Loucy (cell line): ENCODE results near the gene SIDT2.

Source experiments
- H2AFZ ChIP-seq: fragments of 200-600 bp; sonication (generic); 2 replicates; pipeline ENCODE4 v1.6.0; 2016; ENCODE audit warnings: antibody characterized with exemption, mild to moderate bottlenecking, low read length, moderate library complexity
- H3F3A ChIP-seq: fragments of 200-600 bp; 2 replicates; pipeline ENCODE4 v1.6.0; 2016; ENCODE audit warnings: antibody characterized with exemption, low read depth, mild to moderate bottlenecking
- H3K27me3 ChIP-seq: fragments of 200-600 bp; sonication (generic); 2 replicates; pipeline ENCODE4 v1.6.1; 2014; ENCODE audit warnings: low read length, mild to moderate bottlenecking; ENCODE audit not compliant: insufficient read depth, poor library complexity, severe bottlenecking
- H3K36me3 ChIP-seq: fragments of 200-600 bp; sonication (generic); 2 replicates; pipeline ENCODE4 v1.6.1; 2016; ENCODE audit warnings: low read length; ENCODE audit not compliant: insufficient read depth
- H3K4me1 ChIP-seq: fragments of 200-600 bp; sonication (generic); 2 replicates; pipeline ENCODE4 v1.5.1; 2014; ENCODE audit warnings: low read length, mild to moderate bottlenecking; ENCODE audit not compliant: insufficient read depth, poor library complexity, severe bottlenecking
- H3K4me2 ChIP-seq: fragments of 200-600 bp; sonication (generic); 2 replicates; pipeline ENCODE4 v1.6.0; 2014; ENCODE audit warnings: antibody characterized with exemption, low read length, low read depth, mild to moderate bottlenecking; ENCODE audit not compliant: poor library complexity, severe bottlenecking
- H3K4me3 ChIP-seq: fragments of 200-600 bp; sonication (generic); 2 replicates; pipeline ENCODE4 v1.5.1; 2014; ENCODE audit warnings: low read length, mild to moderate bottlenecking, mixed read lengths; ENCODE audit not compliant: poor library complexity, severe bottlenecking
- H3K79me2 ChIP-seq: fragments of 200-600 bp; sonication (generic); 2 replicates; pipeline ENCODE4 v1.6.1; 2014; ENCODE audit warnings: low read length; ENCODE audit not compliant: insufficient read depth
- H3K9ac ChIP-seq: fragments of 200-600 bp; sonication (generic); 2 replicates; pipeline ENCODE4 v1.6.0; 2014; ENCODE audit warnings: mild to moderate bottlenecking, low read depth, low read length, moderate library complexity; ENCODE audit not compliant: poor library complexity, severe bottlenecking
- H3K9me2 ChIP-seq: fragments of 200-600 bp; sonication (generic); replicated peaks from 2 replicates; pipeline ENCODE4 v1.6.1; 2016; ENCODE audit warnings: low read depth, low read length, mixed read lengths
- H3K9me3 ChIP-seq: fragments of 200-600 bp; sonication (generic); 2 replicates; pipeline ENCODE4 v1.6.1; 2014; ENCODE audit warnings: mild to moderate bottlenecking, antibody characterized with exemption, low read length, low read depth; ENCODE audit not compliant: insufficient read depth
- H4K20me1 ChIP-seq: fragments of 200-600 bp; sonication (generic); 2 replicates; pipeline ENCODE4 v1.6.0; 2014; ENCODE audit warnings: antibody characterized with exemption, low read length, mild to moderate bottlenecking; ENCODE audit not compliant: insufficient read depth, poor library complexity, severe bottlenecking
- EZH2phosphoT487 ChIP-seq: fragments of 200-600 bp; IDR thresholded peaks from 2 replicates; pipeline ENCODE4 v1.6.1; 2018; ENCODE audit warnings: antibody characterized with exemption, mild to moderate bottlenecking, moderate library complexity, borderline replicate concordance
- TF ChIP-seq, protein P1 (sequence below): fragments of 200-600 bp; sonication (generic); conservative IDR thresholded peaks from 2 replicates; pipeline ENCODE4 v1.5.1; 2014; ENCODE audit warnings: mild to moderate bottlenecking, antibody characterized with exemption, low read length

The SIDT2 gene

DNA sequence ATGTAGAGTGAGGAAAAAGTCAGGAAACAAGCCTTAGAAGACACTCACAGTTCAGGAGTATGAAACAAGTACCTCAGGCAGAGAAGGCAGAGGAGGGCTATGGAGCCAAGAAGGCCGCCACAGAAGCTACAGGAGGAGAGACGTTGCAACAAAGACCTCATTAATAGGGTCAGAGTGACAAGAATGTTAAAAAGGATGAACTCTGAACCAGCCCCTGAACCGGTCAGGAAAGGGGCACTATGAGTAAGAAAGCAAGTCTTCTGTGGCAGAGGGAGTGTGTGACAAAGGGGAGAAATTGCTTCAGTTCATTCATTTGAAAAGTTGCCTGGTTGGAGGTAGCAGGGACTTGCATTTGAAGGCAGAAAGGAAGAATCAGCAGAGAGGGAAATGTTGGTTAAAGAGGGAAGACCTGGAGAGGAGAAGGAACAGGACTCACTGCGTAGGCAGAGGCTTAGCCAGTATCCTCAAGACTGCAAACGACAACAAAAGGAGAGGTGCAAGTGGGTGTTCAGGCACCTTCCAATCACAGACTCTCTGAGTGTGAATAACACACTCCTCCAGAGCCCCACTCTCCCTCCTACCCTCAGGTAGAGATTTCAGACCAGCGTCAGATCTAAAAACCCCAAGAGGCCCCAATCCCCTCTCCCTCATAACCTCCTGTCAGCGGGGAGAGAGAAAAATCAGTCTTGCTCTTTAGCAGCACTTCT is 36.0 kb downstream of the SIDT2 start:
- no peaks in the 10 kb centered on the region for H3K9me3 ChIP-seq
- no peak overlapping the region for H3K9ac ChIP-seq
- no peak overlapping the region for H3K4me3 ChIP-seq
- no peaks in the 10 kb centered on the region for H3K27me3 ChIP-seq
- no peaks in the 10 kb centered on the region for H3F3A ChIP-seq
- H3K36me3 ChIP-seq = peaks cover 31% of the 10 kb centered on the region; the same call in 1 of the 2 replicates
- TF ChIP-seq, protein P1, sequence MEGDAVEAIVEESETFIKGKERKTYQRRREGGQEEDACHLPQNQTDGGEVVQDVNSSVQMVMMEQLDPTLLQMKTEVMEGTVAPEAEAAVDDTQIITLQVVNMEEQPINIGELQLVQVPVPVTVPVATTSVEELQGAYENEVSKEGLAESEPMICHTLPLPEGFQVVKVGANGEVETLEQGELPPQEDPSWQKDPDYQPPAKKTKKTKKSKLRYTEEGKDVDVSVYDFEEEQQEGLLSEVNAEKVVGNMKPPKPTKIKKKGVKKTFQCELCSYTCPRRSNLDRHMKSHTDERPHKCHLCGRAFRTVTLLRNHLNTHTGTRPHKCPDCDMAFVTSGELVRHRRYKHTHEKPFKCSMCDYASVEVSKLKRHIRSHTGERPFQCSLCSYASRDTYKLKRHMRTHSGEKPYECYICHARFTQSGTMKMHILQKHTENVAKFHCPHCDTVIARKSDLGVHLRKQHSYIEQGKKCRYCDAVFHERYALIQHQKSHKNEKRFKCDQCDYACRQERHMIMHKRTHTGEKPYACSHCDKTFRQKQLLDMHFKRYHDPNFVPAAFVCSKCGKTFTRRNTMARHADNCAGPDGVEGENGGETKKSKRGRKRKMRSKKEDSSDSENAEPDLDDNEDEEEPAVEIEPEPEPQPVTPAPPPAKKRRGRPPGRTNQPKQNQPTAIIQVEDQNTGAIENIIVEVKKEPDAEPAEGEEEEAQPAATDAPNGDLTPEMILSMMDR = no peak
- TF ChIP-seq EZH2phosphoT487 = no peak
- H3K4me1 ChIP-seq = no peaks in the 10 kb centered on the region
- no peaks in the 10 kb centered on the region for H3K9me2 ChIP-seq
- H4K20me1 ChIP-seq = no peaks in the 10 kb centered on the region
- no peaks in the 10 kb centered on the region for H3K79me2 ChIP-seq
- H2AFZ ChIP-seq = no peak overlapping the region
- no peak overlapping the region for H3K4me2 ChIP-seq

DNA sequence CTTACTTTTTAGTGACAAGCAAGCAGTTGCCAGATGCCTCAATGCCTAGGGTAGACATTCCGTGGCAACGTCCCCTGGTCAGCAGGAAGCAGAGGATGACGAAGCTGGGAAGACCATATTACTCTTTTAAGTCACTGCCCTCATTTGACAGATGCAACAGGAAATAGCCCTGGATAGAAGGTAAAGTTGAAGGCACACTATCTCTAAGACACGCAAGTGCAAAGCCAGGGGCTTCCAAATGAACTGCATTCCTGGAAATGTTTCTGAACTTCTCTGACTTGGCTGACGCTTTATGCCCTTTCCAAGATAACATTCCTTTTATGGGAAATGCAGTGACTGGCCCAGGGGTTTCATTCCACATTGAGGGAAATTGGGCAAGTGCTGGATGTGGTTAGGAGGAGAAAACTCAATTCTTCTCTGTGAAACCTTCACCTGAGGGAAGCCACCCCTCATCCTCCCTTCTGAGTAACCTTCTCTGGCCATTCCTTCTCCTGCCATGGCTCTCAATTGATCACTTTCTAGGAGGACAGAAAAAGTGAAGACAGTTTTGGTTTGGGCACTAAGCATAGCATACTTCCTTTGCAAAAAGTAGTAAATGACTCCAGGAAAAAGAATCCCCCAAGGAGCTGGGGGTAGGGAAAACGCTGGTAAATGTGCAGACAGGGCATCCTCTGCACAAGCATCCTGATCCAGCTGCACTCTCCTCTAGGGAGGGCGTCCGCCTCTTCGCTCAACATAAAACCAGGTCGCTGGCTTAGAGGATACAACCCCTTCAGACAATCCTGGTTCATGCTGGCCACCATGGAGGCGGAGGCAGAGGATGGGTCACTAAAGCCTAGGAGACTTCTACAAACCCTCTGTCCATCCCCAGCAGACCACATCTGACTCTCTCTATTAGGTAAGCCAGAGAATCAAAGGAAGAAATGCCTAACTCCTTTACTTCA is 38.9 kb downstream of the SIDT2 start:
- no peak overlapping the region for H2AFZ ChIP-seq
- H3K4me3 ChIP-seq = no peak overlapping the region
- no peaks in the 10 kb centered on the region for H4K20me1 ChIP-seq
- H3K79me2 ChIP-seq = no peaks in the 10 kb centered on the region
- no peak overlapping the region for H3K9ac ChIP-seq
- no peaks in the 10 kb centered on the region for H3K9me3 ChIP-seq
- peaks cover 32% of the 10 kb centered on the region; the same call in 1 of the 2 replicates for H3K36me3 ChIP-seq
- H3K4me1 ChIP-seq = no peaks in the 10 kb centered on the region
- no peaks in the 10 kb centered on the region for H3K9me2 ChIP-seq
- no peaks in the 10 kb centered on the region for H3F3A ChIP-seq
- no peak for TF ChIP-seq EZH2phosphoT487
- TF ChIP-seq, protein P1 = no peak
- H3K4me2 ChIP-seq = no peak overlapping the region
- H3K27me3 ChIP-seq = no peaks in the 10 kb centered on the region

DNA sequence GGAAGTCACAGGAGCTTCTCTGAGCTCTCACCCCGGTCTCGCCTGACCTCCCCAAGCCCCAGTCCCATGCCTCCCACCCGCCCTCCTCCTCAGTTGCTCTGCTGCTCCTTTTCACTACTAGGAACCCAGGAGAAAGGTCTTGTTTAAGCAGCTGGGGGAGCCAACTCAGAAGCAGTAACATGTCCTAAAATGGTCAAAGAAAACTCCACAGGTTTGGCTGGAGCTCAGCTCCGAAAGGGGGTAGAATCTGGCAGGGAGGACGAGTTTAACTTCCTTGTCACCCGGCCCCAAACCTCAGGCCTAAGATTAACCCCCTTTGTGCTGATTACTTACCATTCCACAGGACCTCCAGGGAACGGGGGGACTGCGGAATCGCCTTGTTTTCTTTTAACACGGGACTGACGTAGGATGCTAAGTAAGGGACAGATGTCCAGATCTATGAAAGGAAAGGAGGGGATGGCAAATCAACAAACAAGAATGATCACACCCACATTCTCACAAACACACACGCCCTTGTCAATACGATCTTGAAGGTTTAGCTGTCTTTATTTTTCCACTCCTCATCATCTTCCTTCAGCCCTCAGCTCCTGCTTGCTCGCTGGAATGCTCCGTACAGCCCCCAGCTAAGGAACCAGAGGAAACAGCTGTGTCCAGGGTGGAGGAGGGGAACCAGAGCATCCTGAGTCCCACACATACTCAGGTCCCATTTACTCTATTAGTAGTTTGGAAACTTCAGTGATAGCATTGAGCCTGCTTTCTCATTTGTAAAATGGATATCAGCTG is 39.8 kb downstream of the SIDT2 start:
- Histone ChIP-seq H3K4me3 (no peak overlapping the region), H3K9ac (no peak overlapping the region), H3K9me3 (no peaks in the 10 kb centered on the region), H3K9me2 (no peaks in the 10 kb centered on the region), H3K4me1 (no peaks in the 10 kb centered on the region), H3K36me3 (peaks cover 36% of the 10 kb centered on the region; the same call in 1 of the 2 replicates), H4K20me1 (no peaks in the 10 kb centered on the region), H3K79me2 (no peaks in the 10 kb centered on the region), H3K27me3 (no peaks in the 10 kb centered on the region), H3K4me2 (no peak overlapping the region), H2AFZ (no peak overlapping the region), H3F3A (no peaks in the 10 kb centered on the region)
- TF ChIP-seq, protein P1 = no peak
- TF ChIP-seq EZH2phosphoT487 = no peak
